Neuronal stem cell (in vitro differentiated cells): Measurements from ENCODE around the gene SLC9A7.

Source experiments
- DNase-seq: peaks from one replicate; pipeline ENCODE4 v3.0.0-alpha.2; 2013; ENCODE audit warnings: low spot score
- H2AFZ ChIP-seq: one replicate; pipeline ENCODE4 v1.6.1; 2013; ENCODE audit warnings: mild to moderate bottlenecking, low read length, inconsistent platforms
- H2AK5ac ChIP-seq: 2 replicates; pipeline ENCODE4 v1.6.1; 2013; ENCODE audit warnings: low read depth, mild to moderate bottlenecking, inconsistent platforms, low read length, moderate library complexity, mixed read lengths
- H2BK120ac ChIP-seq: 2 replicates; pipeline ENCODE4 v1.6.1; 2013; ENCODE audit warnings: low read depth, mild to moderate bottlenecking, inconsistent platforms, low read length, moderate library complexity, mixed read lengths
- H2BK12ac ChIP-seq: one replicate; pipeline ENCODE4 v1.6.1; 2013; ENCODE audit warnings: low read length, inconsistent platforms
- H2BK15ac ChIP-seq: 2 replicates; pipeline ENCODE4 v1.6.1; 2013; ENCODE audit warnings: mild to moderate bottlenecking, low read length, inconsistent platforms, mixed read lengths
- H2BK5ac ChIP-seq: one replicate; pipeline ENCODE4 v1.6.1; 2013; ENCODE audit warnings: inconsistent platforms, mild to moderate bottlenecking, low read length, moderate library complexity
- H3K14ac ChIP-seq: one replicate; pipeline ENCODE4 v1.6.1; 2013; ENCODE audit warnings: low read length, inconsistent platforms
- H3K18ac ChIP-seq: 2 replicates; pipeline ENCODE4 v1.6.1; 2013; ENCODE audit warnings: low read length, inconsistent platforms
- H3K23ac ChIP-seq: 2 replicates; pipeline ENCODE4 v1.6.1; 2013; ENCODE audit warnings: low read depth, mild to moderate bottlenecking, mixed read lengths, low read length, inconsistent platforms; ENCODE audit not compliant: poor library complexity
- H3K27ac ChIP-seq: replicated peaks from 3 replicates; pipeline ENCODE4 v1.5.1; 2013; ENCODE audit warnings: low read length, inconsistent platforms
- H3K27me3 ChIP-seq, 3 experiments: 2 replicates each; pipeline ENCODE4 v1.6.1; 2013; ENCODE audit warnings: low read length in 3 of 3, mild to moderate bottlenecking in 2 of 3, inconsistent platforms in 1 of 3, low read depth in 1 of 3, mixed read lengths in 1 of 3, moderate library complexity in 1 of 3; ENCODE audit not compliant: control insufficient read depth in 3 of 3, insufficient read depth in 3 of 3
- H3K36me3 ChIP-seq, 2 donors: replicated peaks in 1 of 2; 2 replicates each; pipeline ENCODE4 v1.6.1; 2013; ENCODE audit warnings: low read length in 2 of 2; ENCODE audit not compliant: control insufficient read depth in 2 of 2, insufficient read depth in 2 of 2
- H3K4ac ChIP-seq: 2 replicates; pipeline ENCODE4 v1.6.1; 2013; ENCODE audit warnings: inconsistent platforms, mild to moderate bottlenecking, low read length, moderate library complexity
- H3K4me1 ChIP-seq, 2 donors: 1 replicate in 1 of 2; 2 replicates in 1 of 2; pipeline ENCODE4 v1.6.1; 2013; ENCODE audit warnings: low read length in 2 of 2, low read depth in 1 of 2; ENCODE audit not compliant: control insufficient read depth in 2 of 2, insufficient read depth in 1 of 2
- H3K4me2 ChIP-seq: one replicate; pipeline ENCODE4 v1.6.1; 2013; ENCODE audit warnings: mild to moderate bottlenecking, low read length, inconsistent platforms; ENCODE audit not compliant: insufficient read depth, poor library complexity, severe bottlenecking
- H3K4me3 ChIP-seq, 2 donors: 2 replicates each; pipeline ENCODE4 v1.5.1; 2013; ENCODE audit warnings: low read length in 2 of 2, mild to moderate bottlenecking in 2 of 2, inconsistent platforms in 1 of 2, moderate library complexity in 1 of 2
- H3K79me1 ChIP-seq: one replicate; pipeline ENCODE4 v1.6.1; 2013; ENCODE audit warnings: low read depth, mild to moderate bottlenecking, inconsistent platforms, low read length, moderate library complexity
- H3K9ac ChIP-seq: one replicate; pipeline ENCODE4 v1.6.1; 2013; ENCODE audit warnings: mild to moderate bottlenecking, low read depth, low read length, inconsistent platforms; ENCODE audit not compliant: poor library complexity
- H3K9me3 ChIP-seq, 2 donors: replicated peaks in 1 of 2; 2 replicates each; pipeline versions ENCODE3 to v1.6.1; 2013; ENCODE audit warnings: low read length in 2 of 2, mild to moderate bottlenecking in 2 of 2, inconsistent platforms in 1 of 2, low read depth in 1 of 2, mixed read lengths in 1 of 2, moderate library complexity in 1 of 2; ENCODE audit not compliant: control insufficient read depth in 2 of 2, insufficient read depth in 1 of 2
- H4K8ac ChIP-seq: one replicate; pipeline ENCODE4 v1.6.1; 2013; ENCODE audit warnings: low read depth, mild to moderate bottlenecking, inconsistent platforms, low read length, moderate library complexity
- H4K91ac ChIP-seq: one replicate; pipeline ENCODE4 v1.6.1; 2013; ENCODE audit warnings: low read length, low read depth, mild to moderate bottlenecking, inconsistent platforms; ENCODE audit not compliant: poor library complexity
- WGBS, 2 donors: extraction: QIAGEN DNeasy Blood & Tissue Kit; methylation state at CpG; one replicate each; pipeline ENCODE4 v1.1.7; 2013; ENCODE audit warnings: missing lambda C conversion rate in 2 of 2, mixed read lengths in 1 of 2; ENCODE audit not compliant: insufficient read length in 2 of 2, insufficient replicate concordance in 1 of 2; ENCODE audit errors: extremely low coverage in 2 of 2; 5-methylcytosine and 5-hydroxymethylcytosine counted together

Gene SLC9A7

DNA sequence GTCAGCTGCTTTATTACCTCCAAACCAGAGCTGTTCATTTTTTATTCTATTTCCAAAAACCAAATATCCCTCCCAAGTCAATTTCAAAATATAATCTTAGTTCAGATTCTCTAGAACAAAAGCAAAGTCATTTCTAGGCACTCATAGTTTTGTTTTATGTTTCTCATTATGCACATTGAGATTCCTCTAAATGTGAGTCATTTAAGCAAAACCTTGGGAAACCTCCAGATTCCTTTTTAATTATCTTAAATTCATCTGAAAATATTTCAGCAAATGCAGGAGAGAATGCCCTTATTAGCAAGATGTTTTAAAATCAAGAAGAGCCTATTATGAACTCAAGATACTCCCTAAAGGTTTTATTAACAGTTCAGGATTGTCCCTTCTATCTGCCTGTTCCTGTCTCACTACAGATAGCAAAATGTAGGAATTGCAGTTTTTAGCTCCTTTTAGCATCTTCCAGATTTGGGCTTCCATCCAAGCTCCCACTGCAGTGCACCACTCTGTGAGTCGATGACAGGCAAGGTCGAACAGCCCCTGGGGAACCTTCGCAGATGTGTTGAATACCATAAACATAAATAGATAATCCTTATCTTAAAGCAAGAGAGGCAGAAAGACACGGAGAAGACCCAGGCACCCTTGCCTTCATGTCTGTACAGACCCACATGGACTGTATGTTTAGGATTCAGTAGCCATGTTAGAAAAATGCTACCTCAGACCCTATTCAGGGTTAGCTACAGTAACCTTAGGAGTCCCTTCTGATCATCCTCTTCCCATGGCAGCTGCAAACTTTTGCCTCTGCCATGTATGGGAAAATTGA lies 11.3 kb upstream of the SLC9A7 start:
- Histone ChIP-seq H3K27ac (no peak overlapping the region), H3K4ac (no peak overlapping the region)
- no CpG with 5 or more reads among the region's 4 CpGs for WGBS, 2 donors

DNA sequence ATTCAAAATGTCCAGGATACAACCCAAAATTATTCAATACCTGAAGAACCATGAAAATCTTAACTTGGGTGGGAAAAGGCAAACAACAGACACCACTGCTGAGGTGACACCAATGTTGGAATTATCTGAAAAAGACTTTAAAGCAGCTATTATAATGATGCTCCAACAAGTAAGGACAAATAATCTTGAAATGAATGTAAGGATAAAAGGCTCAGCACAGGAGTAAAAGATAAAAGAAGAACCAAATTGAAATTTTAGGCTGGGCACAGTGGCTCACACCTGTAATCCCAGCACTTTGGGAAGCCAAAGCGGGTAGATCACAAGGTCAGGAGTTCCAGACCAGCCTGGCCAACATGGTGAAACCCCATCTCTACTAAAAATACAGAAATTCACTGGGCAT lies 4.0 kb upstream of the SLC9A7 start:
- peaks cover 0 to 22% (median 5%) of the 10 kb centered on the region in 3 experiments for H3K27me3 ChIP-seq
- H2AFZ ChIP-seq: no peak overlapping the region
- no peak overlapping the region for H2BK5ac ChIP-seq
- no CpG with 5 or more reads among the region's 1 CpG for WGBS, 2 donors
- no peaks in the 10 kb centered on the region for H3K79me1 ChIP-seq
- H3K9me3 ChIP-seq: no peaks in the 10 kb centered on the region
- no peak overlapping the region for H3K14ac ChIP-seq
- no peak overlapping the region for H3K23ac ChIP-seq
- no peak overlapping the region for H2AK5ac ChIP-seq
- no peak overlapping the region for H3K9ac ChIP-seq
- H2BK15ac ChIP-seq: no peak overlapping the region
- no peak overlapping the region for H2BK120ac ChIP-seq
- H3K4me3 ChIP-seq: no peak overlapping the region
- H3K18ac ChIP-seq: no peak overlapping the region
- H3K4me1 ChIP-seq: no peaks in the 10 kb centered on the region
- H3K36me3 ChIP-seq: no peaks in the 10 kb centered on the region
- H2BK12ac ChIP-seq: no peak overlapping the region
- H3K27ac ChIP-seq: no peak overlapping the region
- H4K8ac ChIP-seq: no peak overlapping the region
- no peak for DNase-seq
- H4K91ac ChIP-seq: no peak overlapping the region
- no peak overlapping the region for H3K4me2 ChIP-seq
- no peak overlapping the region for H3K4ac ChIP-seq

More for the DNA sequence above, 11.3 kb upstream of the SLC9A7 start:
- no peak overlapping the region for H3K9ac ChIP-seq
- H3K27me3 ChIP-seq: peaks cover 0 to 16% (median 0%) of the 10 kb centered on the region in 3 experiments
- DNase-seq: no peak
- H3K4me1 ChIP-seq: no peaks in the 10 kb centered on the region
- no peak overlapping the region for H3K23ac ChIP-seq
- H3K36me3 ChIP-seq: no peaks in the 10 kb centered on the region
- H4K8ac ChIP-seq: no peak overlapping the region
- no peak overlapping the region for H3K18ac ChIP-seq
- no peak overlapping the region for H2BK5ac ChIP-seq
- H3K4me2 ChIP-seq: no peak overlapping the region
- H3K79me1 ChIP-seq: no peaks in the 10 kb centered on the region
- H3K9me3 ChIP-seq: no peaks in the 10 kb centered on the region
- H2BK120ac ChIP-seq: no peak overlapping the region
- H3K4me3 ChIP-seq: no peak overlapping the region
- no peak overlapping the region for H2BK12ac ChIP-seq
- H2AK5ac ChIP-seq: no peak overlapping the region
- no peak overlapping the region for H2AFZ ChIP-seq
- no peak overlapping the region for H4K91ac ChIP-seq
- H2BK15ac ChIP-seq: no peak overlapping the region
- no peak overlapping the region for H3K14ac ChIP-seq

- peaks cover 0 to 35% (median 8%) of the 10 kb centered on the region in 3 experiments for H3K27me3 ChIP-seq
- H2AFZ ChIP-seq: peak overlapping the region; percentile 77
- no peak overlapping the region for H3K14ac ChIP-seq
- H3K18ac ChIP-seq: no peak overlapping the region
- no peak overlapping the region for H3K4ac ChIP-seq
- peak overlapping the region in 1 of 2 donors; percentile 53 for H3K4me3 ChIP-seq
- no peak overlapping the region for H3K23ac ChIP-seq
- no CpG with 5 or more reads among the region's 4 CpGs for WGBS, 2 donors
- H3K27ac ChIP-seq: no peak overlapping the region
- H3K9me3 ChIP-seq: no peaks in the 10 kb centered on the region
- H4K91ac ChIP-seq: no peak overlapping the region
- no peak overlapping the region for H2BK12ac ChIP-seq
- H2BK15ac ChIP-seq: no peak overlapping the region
- DNase-seq: peak; percentile 1
- no peaks in the 10 kb centered on the region for H3K4me1 ChIP-seq
- H2BK5ac ChIP-seq: no peak overlapping the region
- H3K36me3 ChIP-seq: no peaks in the 10 kb centered on the region
- no peak overlapping the region for H2BK120ac ChIP-seq
- H2AK5ac ChIP-seq: no peak overlapping the region
- no peak overlapping the region for H4K8ac ChIP-seq
- no peaks in the 10 kb centered on the region for H3K79me1 ChIP-seq
- peak overlapping the region; percentile 32 for H3K4me2 ChIP-seq
- H3K9ac ChIP-seq: no peak overlapping the region
Observed at GRCh38 chrX:46759645-46759974, 692 bp upstream of the SLC9A7 start.

DNA sequence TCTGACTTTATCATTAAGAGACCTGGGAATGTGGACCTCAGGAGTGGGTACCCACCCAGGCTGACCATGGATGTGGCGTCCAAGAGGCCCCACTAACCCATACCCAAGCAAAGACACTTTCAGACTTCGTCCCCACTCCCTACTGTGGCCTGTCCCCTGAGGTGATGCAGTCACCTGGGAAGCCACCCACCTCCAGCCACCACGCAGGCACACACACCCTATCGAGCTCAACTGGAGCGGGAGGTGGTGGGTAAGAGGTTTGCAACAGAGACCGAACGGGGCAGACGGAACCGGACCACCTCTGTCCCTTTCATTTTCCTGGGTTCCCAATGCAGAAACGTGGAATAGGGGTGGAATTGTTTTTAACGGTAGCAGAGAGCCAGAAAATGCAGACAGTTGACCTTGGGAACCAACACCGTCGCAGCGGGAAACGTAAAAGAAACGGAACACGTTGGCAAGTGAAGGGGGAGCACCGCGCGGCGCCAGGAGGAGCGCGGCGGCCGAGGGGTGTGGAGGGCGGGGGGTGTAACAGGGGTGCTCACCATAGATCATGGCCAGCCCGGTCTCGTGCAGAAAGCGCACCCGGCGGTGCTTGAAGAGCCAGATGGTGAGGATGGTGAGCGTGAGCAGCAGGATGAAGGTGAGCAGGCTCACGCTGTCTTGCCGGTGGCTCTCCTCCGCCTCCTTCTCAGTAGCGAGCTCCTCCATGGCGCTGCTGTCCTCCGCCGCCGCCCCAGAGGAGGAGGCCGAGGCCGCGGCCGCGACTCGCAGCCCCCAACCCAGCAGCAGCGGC lies 559 bp downstream of the SLC9A7 start:
- DNase-seq: peak; percentile 0
- no peaks in the 10 kb centered on the region for H3K4me1 ChIP-seq

More for the DNA sequence above, 559 bp downstream of the SLC9A7 start:
- Histone ChIP-seq H3K9ac (peak overlapping the region; percentile 77), H2BK15ac (no peak overlapping the region), H3K9me3 (no peaks in the 10 kb centered on the region), H2BK12ac (no peak overlapping the region), H2AK5ac (no peak overlapping the region), H3K79me1 (no peaks in the 10 kb centered on the region), H3K4me2 (peak overlapping the region; percentile 57), H3K27me3 (peaks cover 0 to 35% (median 8%) of the 10 kb centered on the region in 3 experiments), H3K36me3 (no peaks in the 10 kb centered on the region), H3K18ac (peak overlapping the region; percentile 64), H4K8ac (no peak overlapping the region), H2AFZ (peak overlapping the region; percentile 77), H2BK120ac (no peak overlapping the region), H2BK5ac (no peak overlapping the region), H3K4ac (no peak overlapping the region), H4K91ac (no peak overlapping the region), H3K27ac (no peak overlapping the region), H3K14ac (no peak overlapping the region), H3K23ac (no peak overlapping the region), H3K4me3 (peak overlapping the region; percentile 53 to 89)
- no CpG with 5 or more reads among the region's 47 CpGs for WGBS, 2 donors
